Thoracic aorta (tissue), 2 donors: ENCODE results near the gene HMMR. TPM values are rescaled to one million over a fixed set of nuclear protein-coding genes. Genes with fewer than 3 reads are reported as not detected.

Experiments used
- ATAC-seq: fragments of 150-250 bp; one replicate; pipeline ENCODE4 v1.8.0; 2017; ENCODE audit warnings: low read depth; ENCODE audit not compliant: insufficient number of reproducible peaks, low FRiP score
- DNase-seq: peaks from one replicate; pipeline ENCODE4 v3.0.0-alpha.2; 2020; ENCODE audit warnings: low spot score
- H3K27ac ChIP-seq, 2 donors: fragments of 200-600 bp; sonication (generic); 1 replicate in 1 of 2; 2 replicates in 1 of 2; pipeline ENCODE4 v1.5.1; 2016; ENCODE audit warnings: mild to moderate bottlenecking in 2 of 2, moderate library complexity in 2 of 2
- H3K27me3 ChIP-seq: fragments of 200-600 bp; sonication (generic); replicated peaks from 2 replicates; pipeline ENCODE4 v1.6.0; 2016; ENCODE audit warnings: mild to moderate bottlenecking; ENCODE audit not compliant: insufficient read depth
- H3K36me3 ChIP-seq: fragments of 200-600 bp; sonication (generic); one replicate; pipeline ENCODE4 v1.5.1; 2016
- H3K4me1 ChIP-seq, 2 donors: fragments of 200-600 bp; sonication (generic); 1 replicate in 1 of 2; 2 replicates in 1 of 2; pipeline versions ENCODE4 v1.5.1 to v1.6.0; 2016; ENCODE audit warnings: low read depth in 2 of 2, mild to moderate bottlenecking in 1 of 2; ENCODE audit not compliant: control insufficient read depth in 1 of 2
- H3K4me3 ChIP-seq: fragments of 200-600 bp; sonication (generic); 2 replicates; pipeline ENCODE4 v1.5.1; 2016; ENCODE audit warnings: mild to moderate bottlenecking
- H3K9me3 ChIP-seq: fragments of 200-600 bp; sonication (generic); 2 replicates; pipeline ENCODE4 v1.5.1; 2016
- total RNA-seq, 2 donors: library from RNA; depleted of rRNA; stranded (reverse); fragments of >200 nt; gene quantifications; one replicate each; pipeline versions ENCODE4 v1.1.0 to v1.2.3, GENCODE V29; 2016
- TF ChIP-seq, protein P1 (sequence below): fragments of 200-600 bp; sonication (generic); IDR thresholded peaks from one replicate; pipeline ENCODE4 v1.5.1; 2019; ENCODE audit warnings: antibody characterized with exemption

The HMMR gene
- total RNA-seq, 2 donors from 2014 or later = 1.1 TPM; not detected in 1

GRCh38 chr5:163525096-163525495 is 64.7 kb downstream of the HMMR start:
- DNase-seq (no peak), ATAC-seq (no peak)
- TF ChIP-seq, protein P1, sequence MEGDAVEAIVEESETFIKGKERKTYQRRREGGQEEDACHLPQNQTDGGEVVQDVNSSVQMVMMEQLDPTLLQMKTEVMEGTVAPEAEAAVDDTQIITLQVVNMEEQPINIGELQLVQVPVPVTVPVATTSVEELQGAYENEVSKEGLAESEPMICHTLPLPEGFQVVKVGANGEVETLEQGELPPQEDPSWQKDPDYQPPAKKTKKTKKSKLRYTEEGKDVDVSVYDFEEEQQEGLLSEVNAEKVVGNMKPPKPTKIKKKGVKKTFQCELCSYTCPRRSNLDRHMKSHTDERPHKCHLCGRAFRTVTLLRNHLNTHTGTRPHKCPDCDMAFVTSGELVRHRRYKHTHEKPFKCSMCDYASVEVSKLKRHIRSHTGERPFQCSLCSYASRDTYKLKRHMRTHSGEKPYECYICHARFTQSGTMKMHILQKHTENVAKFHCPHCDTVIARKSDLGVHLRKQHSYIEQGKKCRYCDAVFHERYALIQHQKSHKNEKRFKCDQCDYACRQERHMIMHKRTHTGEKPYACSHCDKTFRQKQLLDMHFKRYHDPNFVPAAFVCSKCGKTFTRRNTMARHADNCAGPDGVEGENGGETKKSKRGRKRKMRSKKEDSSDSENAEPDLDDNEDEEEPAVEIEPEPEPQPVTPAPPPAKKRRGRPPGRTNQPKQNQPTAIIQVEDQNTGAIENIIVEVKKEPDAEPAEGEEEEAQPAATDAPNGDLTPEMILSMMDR = no peak
- no peak overlapping the region for H3K4me3 ChIP-seq
- H3K36me3 ChIP-seq = peaks cover under 1% of the 10 kb centered on the region
- H3K27me3 ChIP-seq = no peaks in the 10 kb centered on the region
- no peaks in the 10 kb centered on the region for H3K9me3 ChIP-seq
- H3K27ac ChIP-seq = no peak overlapping the region
- H3K4me1 ChIP-seq = no peaks in the 10 kb centered on the region

- Histone ChIP-seq H3K9me3 (no peaks in the 10 kb centered on the region), H3K4me1 (no peaks in the 10 kb centered on the region), H3K27ac (no peak overlapping the region), H3K4me3 (no peak overlapping the region), H3K27me3 (no peaks in the 10 kb centered on the region), H3K36me3 (no peaks in the 10 kb centered on the region)
- TF ChIP-seq, protein P1 = no peak
- ATAC-seq = no peak
- DNase-seq = no peak
These were observed 69.3 kb downstream of the HMMR start for GRCh38 chr5:163529698-163530097.

DNA sequence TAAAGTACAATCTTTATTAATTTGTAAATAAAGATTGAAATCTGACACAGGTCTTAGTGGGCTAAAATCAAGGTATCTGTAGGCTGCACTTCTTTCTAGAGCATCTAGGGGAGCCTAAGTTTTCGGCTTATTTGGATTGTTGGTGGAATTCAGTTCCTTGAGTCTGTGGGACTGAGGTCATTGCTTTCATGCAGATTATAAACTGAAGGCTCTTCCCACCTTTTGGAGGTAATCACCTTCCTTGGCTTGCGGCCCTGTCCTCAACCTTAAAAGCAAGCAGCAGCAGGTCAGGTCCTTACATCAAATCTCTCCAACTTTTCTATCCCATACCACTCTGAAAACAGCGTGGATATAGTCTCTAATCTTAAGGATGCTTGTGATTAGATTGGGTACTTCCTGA is 70.8 kb downstream of the HMMR start:
- H3K27me3 ChIP-seq = no peaks in the 10 kb centered on the region
- H3K4me1 ChIP-seq = no peaks in the 10 kb centered on the region
- H3K36me3 ChIP-seq = no peaks in the 10 kb centered on the region
- H3K9me3 ChIP-seq = no peaks in the 10 kb centered on the region
- H3K27ac ChIP-seq = no peak overlapping the region
- no peak overlapping the region for H3K4me3 ChIP-seq
- DNase-seq = no peak
- ATAC-seq = no peak
- TF ChIP-seq, protein P1 = no peak

- Histone ChIP-seq H3K27me3 (no peaks in the 10 kb centered on the region), H3K4me1 (no peaks in the 10 kb centered on the region), H3K36me3 (no peaks in the 10 kb centered on the region), H3K4me3 (no peak overlapping the region), H3K9me3 (no peaks in the 10 kb centered on the region), H3K27ac (no peak overlapping the region)
- no peak for ATAC-seq
- DNase-seq = no peak
- TF ChIP-seq, protein P1 = no peak
These were observed 72.0 kb downstream of the HMMR start for GRCh38 chr5:163532171-163533084.

DNA sequence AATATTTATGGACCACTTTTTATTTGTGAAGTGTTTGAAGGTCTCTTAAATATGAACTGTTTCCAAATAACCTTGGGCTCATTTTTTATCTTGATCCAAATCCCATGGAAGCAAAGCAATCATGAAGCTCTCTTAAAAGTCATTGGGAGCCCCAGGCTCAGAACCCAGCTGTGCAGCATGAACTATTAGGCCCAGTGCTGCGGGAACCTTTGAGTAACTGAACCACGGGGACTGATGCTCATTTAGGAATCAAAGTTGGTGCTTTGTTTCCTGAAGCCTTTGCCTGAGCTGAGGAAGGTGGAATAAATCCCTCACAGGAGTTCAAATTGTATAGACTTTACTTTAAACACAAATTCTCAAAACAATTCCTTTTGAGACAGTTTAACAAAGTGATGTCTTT is 72.8 kb downstream of the HMMR start:
- ATAC-seq = no peak
- DNase-seq = no peak
- no peaks in the 10 kb centered on the region for H3K4me1 ChIP-seq
- H3K27me3 ChIP-seq = no peaks in the 10 kb centered on the region
- H3K9me3 ChIP-seq = no peaks in the 10 kb centered on the region
- no peak overlapping the region for H3K27ac ChIP-seq
- TF ChIP-seq, protein P1 = no peak
- no peak overlapping the region for H3K4me3 ChIP-seq
- H3K36me3 ChIP-seq = no peaks in the 10 kb centered on the region
